HUDEP-2 (cell line): ENCODE measurements around the gene CHCHD4.
"Not testable (repeated sequence)": the region's sequence is repeated elsewhere in the genome, so short reads cannot be mapped to it uniquely, and the experiment has no call there.

Source experiments
- DNase-seq, 76 experiments: peaks; one replicate each; lab custom pipeline; 2025; ENCODE audit not compliant: unreplicated experiment in 76 of 76; lab: John Stamatoyannopoulos, UW

The CHCHD4 gene

DNA sequence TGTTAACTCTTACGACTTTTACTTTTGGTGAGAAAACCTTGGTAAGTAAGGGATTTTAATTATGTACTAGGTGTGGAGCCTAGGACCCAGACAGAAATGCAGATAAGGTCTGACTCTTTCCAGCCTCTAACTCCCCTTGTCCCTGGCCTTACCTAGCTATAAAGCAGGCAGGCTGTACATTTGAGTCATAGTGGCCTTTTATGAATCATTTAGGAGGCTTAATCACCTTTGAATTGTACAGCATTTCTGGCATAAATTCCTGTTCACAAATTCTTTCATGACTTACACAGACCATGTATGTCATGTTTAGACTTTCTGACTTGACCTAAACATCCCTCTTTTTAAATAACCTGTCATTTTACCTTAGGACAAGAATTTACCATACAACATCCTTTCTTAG is 47.4 kb downstream of the CHCHD4 start:
- no peak for DNase-seq

- not testable (repeated sequence) for DNase-seq
Observed at GRCh38 chr3:14075233-14075632, 49.4 kb downstream of the CHCHD4 start.

- no peak for DNase-seq
Observed at GRCh38 chr3:14064910-14065309, 59.8 kb downstream of the CHCHD4 start.

DNA sequence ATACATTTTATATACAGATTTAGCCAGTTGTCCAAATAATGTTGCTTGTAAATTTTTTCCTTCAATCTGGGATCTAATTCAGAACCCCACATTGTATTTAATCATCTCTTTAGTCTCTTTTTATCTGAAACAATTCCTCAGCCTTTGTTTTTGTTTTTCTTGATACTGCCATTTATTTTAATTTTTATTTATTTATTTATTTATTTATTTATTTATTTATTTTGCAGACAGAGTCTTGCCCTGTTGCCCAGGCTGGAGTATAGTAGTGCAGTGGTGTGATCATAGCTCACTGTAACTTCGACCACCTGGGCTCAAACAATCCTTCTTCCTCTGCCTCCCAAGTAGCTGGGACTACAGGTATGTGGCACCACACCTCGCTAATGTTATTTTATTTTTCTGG is 61.5 kb downstream of the CHCHD4 start:
- DNase-seq, result no peak
